Measurements from ENCODE around the gene LRIG1.

LRIG1 gene

GRCh38 chr3:66402596-66403290, 98.1 kb downstream of the LRIG1 start:
- Mint-ChIP-seq H3K4me1 (ENCODE audit: low read depth) (peaks cover 9% of the 10 kb centered on the region), H3K27ac (no peak overlapping the region), H3K36me3 (ENCODE audit: low read depth) (peaks cover 19% of the 10 kb centered on the region), H3K4me3 (no peak overlapping the region), H3K27me3 (no peaks in the 10 kb centered on the region), H3K9me3 (no peaks in the 10 kb centered on the region)
- intact Hi-C loops (cut with micrococcal nuclease) = no loop called here

GRCh38 chr3:66401675-66402491, 98.9 kb downstream of the LRIG1 start:
- Mint-ChIP-seq H3K27ac (no peak overlapping the region), H3K9me3 (no peaks in the 10 kb centered on the region), H3K4me1 (ENCODE audit: low read depth) (peaks cover 12% of the 10 kb centered on the region), H3K27me3 (no peaks in the 10 kb centered on the region), H3K36me3 (ENCODE audit: low read depth) (peaks cover 22% of the 10 kb centered on the region), H3K4me3 (no peak overlapping the region)
- intact Hi-C loops (cut with micrococcal nuclease) = no loop called here

DNA sequence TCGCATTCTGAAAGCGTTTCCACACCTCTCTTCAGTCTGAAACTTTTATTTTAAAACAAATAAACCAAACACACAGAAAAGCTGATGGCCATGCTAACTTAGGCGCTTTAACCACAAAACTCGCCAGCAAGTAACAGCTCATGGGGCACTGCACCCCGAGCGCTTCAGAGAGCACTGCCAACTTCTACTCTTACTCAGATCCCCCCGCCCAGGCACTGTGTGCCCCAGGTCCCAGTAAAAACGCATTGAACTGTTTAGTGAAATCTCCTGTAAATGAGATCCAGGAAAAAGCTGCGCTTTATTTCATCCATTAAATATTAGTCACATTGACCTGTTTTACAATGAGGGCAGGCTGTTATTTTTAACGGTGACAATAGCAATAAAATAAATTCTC, 99.7 kb downstream of the LRIG1 start:
- Mint-ChIP-seq H3K9me3 (no peaks in the 10 kb centered on the region), H3K4me3 (no peak overlapping the region), H3K36me3 (ENCODE audit: low read depth) (peaks cover 29% of the 10 kb centered on the region)

GRCh38 chr3:66400411-66401156, 100.2 kb downstream of the LRIG1 start:
- intact Hi-C loops (cut with micrococcal nuclease) = no loop called here
- Mint-ChIP-seq H3K4me3 (no peak overlapping the region), H3K36me3 (ENCODE audit: low read depth) (peaks cover 26% of the 10 kb centered on the region), H3K27me3 (no peaks in the 10 kb centered on the region), H3K27ac (no peak overlapping the region), H3K4me1 (ENCODE audit: low read depth) (peaks cover 12% of the 10 kb centered on the region), H3K9me3 (no peaks in the 10 kb centered on the region)

More for the DNA sequence above, 99.7 kb downstream of the LRIG1 start:
- intact Hi-C loops (cut with micrococcal nuclease) = no loop called here
- Mint-ChIP-seq H3K27ac (no peak overlapping the region), H3K4me1 (ENCODE audit: low read depth) (peaks cover 12% of the 10 kb centered on the region), H3K27me3 (no peaks in the 10 kb centered on the region)

GRCh38 chr3:66399529-66400232, 101.1 kb downstream of the LRIG1 start:
- intact Hi-C loops (cut with micrococcal nuclease) = no loop called here
- Mint-ChIP-seq H3K4me3 (no peak overlapping the region), H3K9me3 (no peaks in the 10 kb centered on the region), H3K36me3 (ENCODE audit: low read depth) (peaks cover 17% of the 10 kb centered on the region), H3K4me1 (ENCODE audit: low read depth) (peaks cover 12% of the 10 kb centered on the region), H3K27me3 (no peaks in the 10 kb centered on the region), H3K27ac (no peak overlapping the region)

DNA sequence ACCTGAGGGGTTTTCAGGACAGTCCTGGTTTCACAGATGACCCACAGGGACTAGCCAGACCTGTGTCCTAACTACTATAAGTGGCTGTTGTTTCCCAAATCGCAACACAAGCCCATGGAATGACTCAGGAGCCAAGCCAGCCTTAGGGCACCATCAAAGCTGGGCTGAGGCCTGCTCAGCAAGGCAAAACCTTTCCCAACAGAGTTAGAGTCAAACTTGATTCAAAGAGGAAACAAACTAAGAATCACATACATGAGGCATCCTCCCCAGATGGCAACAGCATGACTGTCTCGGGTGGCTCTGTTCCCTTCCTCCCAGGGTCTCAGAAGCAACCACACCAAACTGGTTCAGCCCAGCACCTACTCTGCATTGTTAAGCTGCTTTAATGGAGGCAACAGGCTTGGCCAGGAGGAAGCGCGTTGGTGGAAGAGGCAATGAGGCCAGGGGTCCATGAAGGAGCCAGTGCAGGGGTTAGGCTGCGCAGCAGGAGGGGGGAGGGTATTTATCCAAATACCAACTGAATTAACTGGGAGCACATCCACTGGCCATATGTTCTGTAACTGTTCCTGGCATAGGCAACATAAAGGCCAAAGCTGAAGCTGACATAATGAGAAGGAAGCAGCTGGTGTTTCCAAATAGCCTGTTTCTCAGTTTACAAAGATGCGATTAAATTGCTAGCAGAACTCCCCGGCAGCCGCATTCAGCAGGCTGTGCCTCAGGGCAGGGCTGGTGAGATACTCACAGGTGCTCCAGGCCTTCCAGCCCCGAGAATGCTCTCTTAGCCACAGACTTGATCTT, 102.4 kb downstream of the LRIG1 start:
- H3K27me3 Mint-ChIP-seq = no peaks in the 10 kb centered on the region
- intact Hi-C loops (cut with micrococcal nuclease) = no loop called here
- peaks cover 12% of the 10 kb centered on the region for H3K4me1 Mint-ChIP-seq (ENCODE audit: low read depth)
- H3K4me3 Mint-ChIP-seq = no peak overlapping the region
- no peaks in the 10 kb centered on the region for H3K9me3 Mint-ChIP-seq
- no peak overlapping the region for H3K27ac Mint-ChIP-seq
- H3K36me3 Mint-ChIP-seq (ENCODE audit: low read depth) = peaks cover 22% of the 10 kb centered on the region

GRCh38 chr3:66397745-66398144, 103.1 kb downstream of the LRIG1 start:
- intact Hi-C loops (cut with micrococcal nuclease) = no loop called here
- Mint-ChIP-seq H3K4me1 (ENCODE audit: low read depth) (peaks cover 12% of the 10 kb centered on the region), H3K27me3 (no peaks in the 10 kb centered on the region), H3K36me3 (ENCODE audit: low read depth) (peaks cover 29% of the 10 kb centered on the region), H3K4me3 (no peak overlapping the region), H3K27ac (no peak overlapping the region), H3K9me3 (no peaks in the 10 kb centered on the region)

GRCh38 chr3:66396888-66397287, 103.9 kb downstream of the LRIG1 start:
- peaks cover 12% of the 10 kb centered on the region for H3K4me1 Mint-ChIP-seq (ENCODE audit: low read depth)
- peaks cover 34% of the 10 kb centered on the region for H3K36me3 Mint-ChIP-seq (ENCODE audit: low read depth)
- intact Hi-C loops (cut with micrococcal nuclease) = no loop called here
- no peak overlapping the region for H3K27ac Mint-ChIP-seq
- H3K9me3 Mint-ChIP-seq = no peaks in the 10 kb centered on the region
- H3K27me3 Mint-ChIP-seq = no peaks in the 10 kb centered on the region
- no peak overlapping the region for H3K4me3 Mint-ChIP-seq

DNA sequence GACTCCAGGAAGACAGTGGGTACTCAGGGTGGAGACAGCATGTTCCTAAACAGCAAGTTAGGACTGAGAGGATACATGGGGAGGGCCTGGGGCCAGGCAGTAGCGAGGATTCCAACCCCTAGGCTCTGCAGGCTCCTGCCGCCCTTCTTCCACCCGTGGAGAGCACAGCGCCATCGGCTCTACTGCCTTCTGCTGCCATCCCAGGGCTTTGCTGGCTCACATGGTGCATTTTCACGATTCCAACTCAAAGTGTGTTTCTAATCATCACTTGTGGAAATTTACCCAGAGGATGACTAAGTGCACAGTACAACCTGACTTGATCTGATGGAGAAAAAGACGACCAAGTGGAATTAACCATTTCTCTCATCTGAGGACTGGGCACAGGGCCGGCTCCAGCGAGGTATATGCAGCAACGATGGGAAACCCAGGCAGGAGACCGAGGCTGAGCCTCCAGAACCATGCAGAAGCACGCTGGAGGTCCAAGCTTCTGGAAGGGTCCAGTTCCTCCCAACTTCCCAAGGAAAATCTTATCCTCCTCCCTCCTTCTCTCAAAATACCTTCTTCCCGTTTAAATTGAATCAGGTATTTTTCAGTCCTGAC, 104.6 kb downstream of the LRIG1 start:
- Mint-ChIP-seq H3K9me3 (no peaks in the 10 kb centered on the region), H3K4me3 (no peak overlapping the region)

DNA sequence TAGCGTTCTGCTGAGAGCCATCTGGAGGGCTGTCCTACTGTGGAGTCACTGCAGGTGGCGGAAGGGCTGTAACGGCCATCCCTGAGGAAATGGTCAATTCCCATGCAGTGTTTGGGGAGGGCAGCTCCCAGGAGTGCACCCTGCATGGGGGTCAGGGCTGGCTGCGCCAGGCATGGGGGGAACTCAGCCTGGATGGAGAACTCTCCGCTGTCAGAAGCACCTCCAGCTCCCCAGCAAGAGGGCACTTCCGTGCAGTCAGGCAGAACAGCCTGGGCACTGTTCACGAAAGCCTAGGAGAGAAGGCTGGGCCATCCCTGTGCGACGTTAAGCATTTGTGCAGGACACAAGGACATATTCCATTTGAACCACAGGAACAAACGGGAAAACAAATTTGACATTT, 105.2 kb downstream of the LRIG1 start:
- Mint-ChIP-seq H3K27me3 (no peaks in the 10 kb centered on the region), H3K4me3 (no peak overlapping the region), H3K27ac (no peak overlapping the region), H3K9me3 (no peaks in the 10 kb centered on the region), H3K36me3 (ENCODE audit: low read depth) (peaks cover 34% of the 10 kb centered on the region), H3K4me1 (ENCODE audit: low read depth) (peaks cover 12% of the 10 kb centered on the region)
- intact Hi-C loops (cut with micrococcal nuclease) = no loop called here

More for the DNA sequence above, 104.6 kb downstream of the LRIG1 start:
- Mint-ChIP-seq H3K27me3 (no peaks in the 10 kb centered on the region), H3K4me1 (ENCODE audit: low read depth) (peaks cover 12% of the 10 kb centered on the region), H3K27ac (no peak overlapping the region), H3K36me3 (ENCODE audit: low read depth) (peaks cover 34% of the 10 kb centered on the region)
- intact Hi-C loops (cut with micrococcal nuclease) = no loop called here

DNA sequence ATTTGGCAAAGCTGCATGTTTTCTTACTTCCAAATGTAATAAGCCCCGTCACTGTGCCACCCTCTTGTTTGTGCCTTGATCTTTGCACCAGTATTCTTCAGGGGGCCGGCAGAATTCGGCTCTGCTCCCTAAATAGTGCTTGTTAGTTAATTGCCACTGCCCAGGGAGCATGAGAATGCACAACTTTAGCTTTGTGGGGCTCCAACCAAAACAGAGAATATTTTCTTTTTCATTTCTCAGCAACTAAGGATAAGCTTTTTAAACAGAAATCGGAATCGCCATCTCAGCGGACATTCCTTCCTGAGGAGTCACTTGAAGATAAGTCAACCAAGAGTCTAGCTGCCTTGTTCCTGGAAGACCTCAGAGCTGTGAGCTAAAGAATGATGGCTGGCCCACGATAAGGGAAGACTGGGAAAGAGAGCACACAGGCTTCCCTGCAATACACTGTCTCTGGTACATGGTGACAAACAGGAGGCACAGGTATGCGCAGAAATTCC, 106.0 kb downstream of the LRIG1 start:
- H3K36me3 Mint-ChIP-seq (ENCODE audit: low read depth) = peaks cover 34% of the 10 kb centered on the region
- no peak overlapping the region for H3K4me3 Mint-ChIP-seq
- no peak overlapping the region for H3K27ac Mint-ChIP-seq
- H3K4me1 Mint-ChIP-seq (ENCODE audit: low read depth) = peaks cover 12% of the 10 kb centered on the region
- no peaks in the 10 kb centered on the region for H3K27me3 Mint-ChIP-seq
- intact Hi-C loops (cut with micrococcal nuclease) = no loop called here
- no peaks in the 10 kb centered on the region for H3K9me3 Mint-ChIP-seq

GRCh38 chr3:66394019-66394752, 106.6 kb downstream of the LRIG1 start:
- H3K27me3 Mint-ChIP-seq = no peaks in the 10 kb centered on the region
- H3K36me3 Mint-ChIP-seq (ENCODE audit: low read depth) = peaks cover 34% of the 10 kb centered on the region
- intact Hi-C loops (cut with micrococcal nuclease) = no loop called here
- no peak overlapping the region for H3K27ac Mint-ChIP-seq
- no peaks in the 10 kb centered on the region for H3K9me3 Mint-ChIP-seq
- no peak overlapping the region for H3K4me3 Mint-ChIP-seq
- peaks cover 12% of the 10 kb centered on the region for H3K4me1 Mint-ChIP-seq (ENCODE audit: low read depth)
